Measurements from ENCODE around the gene RRAS2. TPM values are rescaled to one million over a fixed set of nuclear protein-coding genes. Genes with fewer than 3 reads are reported as not detected.

Gene RRAS2
- polyA plus RNA-seq, 1 of the 3 experiments (the other 2 are of a cell fraction) = 53.3 TPM

DNA sequence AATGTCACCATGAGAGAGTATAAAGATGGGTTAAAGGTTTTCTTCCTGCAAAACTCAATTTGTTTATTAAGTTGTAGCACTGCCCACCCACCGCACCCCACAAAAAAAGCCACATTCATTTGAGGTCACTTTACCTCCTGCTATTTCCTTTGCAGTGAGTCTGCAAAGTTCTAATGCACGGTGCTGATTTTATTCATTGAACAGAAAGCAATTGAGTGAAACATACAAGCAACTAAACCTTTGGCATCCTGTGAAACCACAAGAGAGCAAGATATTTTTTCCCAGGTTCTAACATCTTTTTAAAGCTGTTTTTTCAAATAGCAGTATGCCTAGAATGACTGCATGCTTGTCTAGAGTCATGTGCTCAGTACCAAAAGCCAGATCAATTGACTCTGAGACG lies 39.0 kb downstream of the RRAS2 start:
- H3K36me3 ChIP-seq (replicated peaks in 1 of 2; ENCODE audit: control insufficient read depth in 1 of 2, insufficient read depth in 2 of 2, low read length in 1 of 2) = peaks cover 0 to 4% of the 10 kb centered on the region in 2 experiments
- no peak overlapping the region for H3K4me2 ChIP-seq
- DNase-seq = no peak
- POLR2A ChIA-PET = no interaction called here
- no peaks in the 10 kb centered on the region for H3K9me3 ChIP-seq
- no peak overlapping the region for H3K9ac ChIP-seq
- no peaks in the 10 kb centered on the region for H3K9me2 ChIP-seq
- CTCF ChIA-PET = interaction anchor here (0.9 to 1.5 kb wide), 3 partner anchors 9 to 18 kb away, joined by 3 to 4 read pairs (median 3); no protein-coding TSS in a partner anchor
- H2AFZ ChIP-seq (ENCODE audit: low read depth) = no peak overlapping the region
- no peak overlapping the region for H3K27ac ChIP-seq (ENCODE audit: low read depth in 2 of 2, low read length in 1 of 2)
- no peak overlapping the region for H3K4me3 ChIP-seq (ENCODE audit: low read depth in 2 of 2, low read length in 1 of 2)
- peaks cover 0 to 23% of the 10 kb centered on the region in 2 experiments; a peak in 3 of 4 replicates for H3K4me1 ChIP-seq (ENCODE audit: control insufficient read depth in 1 of 2, insufficient read depth in 2 of 2, low read depth in 1 of 2, low read length in 1 of 2)
- H3K27me3 ChIP-seq (ENCODE audit: insufficient read depth) = no peaks in the 10 kb centered on the region
- TF ChIP-seq EP300 (IDR thresholded peaks at IDR 0.05; ENCODE audit: borderline replicate concordance in 1 of 2, low read depth in 1 of 2, low read length in 1 of 2) = no peak
- TF ChIP-seq, protein P1, sequence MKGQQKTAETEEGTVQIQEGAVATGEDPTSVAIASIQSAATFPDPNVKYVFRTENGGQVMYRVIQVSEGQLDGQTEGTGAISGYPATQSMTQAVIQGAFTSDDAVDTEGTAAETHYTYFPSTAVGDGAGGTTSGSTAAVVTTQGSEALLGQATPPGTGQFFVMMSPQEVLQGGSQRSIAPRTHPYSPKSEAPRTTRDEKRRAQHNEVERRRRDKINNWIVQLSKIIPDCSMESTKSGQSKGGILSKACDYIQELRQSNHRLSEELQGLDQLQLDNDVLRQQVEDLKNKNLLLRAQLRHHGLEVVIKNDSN (IDR thresholded peaks at IDR 0.05; ENCODE audit: borderline replicate concordance, low read depth) = no peak
- no peak for TF ChIP-seq MAX (IDR thresholded peaks at IDR 0.05; ENCODE audit: low read depth)
- no peak for TF ChIP-seq ZBTB33 (IDR thresholded peaks at IDR 0.05; ENCODE audit: borderline replicate concordance, low read depth)
- no peak for TF ChIP-seq EZH2phosphoT487 (IDR thresholded peaks at IDR 0.05; ENCODE audit: borderline replicate concordance, low read depth)
- TF ChIP-seq PBX3 (IDR thresholded peaks at IDR 0.05) = no peak
- peaks cover 10% of the 10 kb centered on the region for H3F3A ChIP-seq (replicated peaks; ENCODE audit: insufficient read depth)
- peaks cover 100% of the 10 kb centered on the region for H3K79me2 ChIP-seq (ENCODE audit: insufficient read depth)
- WGBS (ENCODE audit: low lambda C conversion rate) = 90% methylated on average over 3 of the region's 3 CpGs
- H4K20me1 ChIP-seq (ENCODE audit: insufficient read depth) = peaks cover 90% of the 10 kb centered on the region

DNA sequence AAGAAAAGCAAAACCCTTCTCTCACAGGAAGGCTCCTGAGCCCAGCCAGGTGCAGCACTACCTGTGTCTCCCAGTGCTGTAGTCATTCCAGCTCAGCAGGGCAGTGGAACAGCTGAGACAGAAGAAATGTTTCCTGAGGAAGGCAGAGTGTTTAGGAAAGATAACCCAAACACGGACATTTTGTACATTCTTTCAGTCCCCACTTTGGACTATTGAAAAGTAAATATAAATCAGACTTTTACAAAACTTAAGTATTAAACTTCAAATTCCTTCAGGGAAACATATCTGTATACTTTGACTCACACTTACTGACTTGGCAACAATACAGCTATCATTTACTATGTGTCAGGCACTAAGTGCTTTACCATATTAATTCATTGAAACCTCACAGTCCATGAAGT lies 40.4 kb downstream of the RRAS2 start:
- H3K36me3 ChIP-seq (replicated peaks in 1 of 2; ENCODE audit: control insufficient read depth in 1 of 2, insufficient read depth in 2 of 2, low read length in 1 of 2) = peaks cover 0 to 4% of the 10 kb centered on the region in 2 experiments
- peaks cover 96% of the 10 kb centered on the region for H4K20me1 ChIP-seq (ENCODE audit: insufficient read depth)
- no peak overlapping the region for H3K27ac ChIP-seq (ENCODE audit: low read depth in 2 of 2, low read length in 1 of 2)
- DNase-seq = no peak
- H3K9me3 ChIP-seq = no peaks in the 10 kb centered on the region
- whole genome bisulfite sequencing (ENCODE audit: low lambda C conversion rate) = 60% methylated on average over 1 of the region's 1 CpG
- no peak overlapping the region for H3K4me2 ChIP-seq
- H3F3A ChIP-seq (replicated peaks; ENCODE audit: insufficient read depth) = peaks cover 5% of the 10 kb centered on the region
- H3K27me3 ChIP-seq (ENCODE audit: insufficient read depth) = no peaks in the 10 kb centered on the region
- no peaks in the 10 kb centered on the region for H3K9me2 ChIP-seq
- peaks cover 0 to 15% of the 10 kb centered on the region in 2 experiments; a peak in 2 of 4 replicates for H3K4me1 ChIP-seq (ENCODE audit: control insufficient read depth in 1 of 2, insufficient read depth in 2 of 2, low read depth in 1 of 2, low read length in 1 of 2)
- TF ChIP-seq MXI1 (IDR thresholded peaks at IDR 0.05; ENCODE audit: low read depth, low read length) (no peak), CHD2 (IDR thresholded peaks at IDR 0.05; ENCODE audit: low read length, partially characterized antibody) (no peak), TCF12 (IDR thresholded peaks at IDR 0.05) (no peak), NRF1 (IDR thresholded peaks at IDR 0.05; ENCODE audit: low read depth, low read length) (no peak), ELF1 (IDR thresholded peaks at IDR 0.05) (no peak)
- TF ChIP-seq, protein P2, sequence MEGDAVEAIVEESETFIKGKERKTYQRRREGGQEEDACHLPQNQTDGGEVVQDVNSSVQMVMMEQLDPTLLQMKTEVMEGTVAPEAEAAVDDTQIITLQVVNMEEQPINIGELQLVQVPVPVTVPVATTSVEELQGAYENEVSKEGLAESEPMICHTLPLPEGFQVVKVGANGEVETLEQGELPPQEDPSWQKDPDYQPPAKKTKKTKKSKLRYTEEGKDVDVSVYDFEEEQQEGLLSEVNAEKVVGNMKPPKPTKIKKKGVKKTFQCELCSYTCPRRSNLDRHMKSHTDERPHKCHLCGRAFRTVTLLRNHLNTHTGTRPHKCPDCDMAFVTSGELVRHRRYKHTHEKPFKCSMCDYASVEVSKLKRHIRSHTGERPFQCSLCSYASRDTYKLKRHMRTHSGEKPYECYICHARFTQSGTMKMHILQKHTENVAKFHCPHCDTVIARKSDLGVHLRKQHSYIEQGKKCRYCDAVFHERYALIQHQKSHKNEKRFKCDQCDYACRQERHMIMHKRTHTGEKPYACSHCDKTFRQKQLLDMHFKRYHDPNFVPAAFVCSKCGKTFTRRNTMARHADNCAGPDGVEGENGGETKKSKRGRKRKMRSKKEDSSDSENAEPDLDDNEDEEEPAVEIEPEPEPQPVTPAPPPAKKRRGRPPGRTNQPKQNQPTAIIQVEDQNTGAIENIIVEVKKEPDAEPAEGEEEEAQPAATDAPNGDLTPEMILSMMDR (IDR thresholded peaks at IDR 0.05) = no peak
- no peak overlapping the region for H3K9ac ChIP-seq
- H3K4me3 ChIP-seq (ENCODE audit: low read depth in 2 of 2, low read length in 1 of 2) = no peak overlapping the region
- CTCF ChIA-PET = interaction anchor here (0.9 to 2.2 kb wide), 2 partner anchors 10 to 18 kb away, joined by 3 to 11 read pairs; no protein-coding TSS in a partner anchor
- POLR2A ChIA-PET = no interaction called here
- no peak overlapping the region for H2AFZ ChIP-seq (ENCODE audit: low read depth)
- peaks cover 100% of the 10 kb centered on the region for H3K79me2 ChIP-seq (ENCODE audit: insufficient read depth)

All from SK-N-SH (cell line).